GM12872 (cell line): ENCODE measurements around the gene RAB3GAP2.

Experiments used
- TF ChIP-seq, protein P1 (sequence below): IDR thresholded peaks from 3 replicates; pipeline ENCODE4 v1.5.1; 2011; ENCODE audit warnings: low read depth, mild to moderate bottlenecking, low read length, moderate library complexity; ENCODE audit not compliant: insufficient read depth

RAB3GAP2 gene

DNA sequence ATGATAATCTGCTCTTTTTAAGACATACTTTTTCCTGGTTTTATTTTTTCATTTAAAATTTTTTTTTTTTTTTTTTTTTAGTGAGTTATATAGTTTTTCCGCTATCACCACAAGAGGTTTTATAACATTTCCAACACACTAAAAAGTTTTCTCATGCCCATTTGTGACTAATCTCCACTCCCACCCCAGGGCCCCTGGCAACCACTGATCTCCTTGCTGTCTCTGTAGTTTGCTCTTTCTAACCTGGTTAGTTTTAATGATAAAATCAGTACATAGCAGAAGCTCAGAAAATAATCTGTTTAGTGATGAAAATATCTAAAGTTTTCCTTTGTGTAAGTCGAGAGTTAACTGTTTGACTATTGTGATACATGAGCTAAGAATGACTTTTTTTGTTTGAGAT, 136.5 kb downstream of the RAB3GAP2 start:
- TF ChIP-seq, protein P1, sequence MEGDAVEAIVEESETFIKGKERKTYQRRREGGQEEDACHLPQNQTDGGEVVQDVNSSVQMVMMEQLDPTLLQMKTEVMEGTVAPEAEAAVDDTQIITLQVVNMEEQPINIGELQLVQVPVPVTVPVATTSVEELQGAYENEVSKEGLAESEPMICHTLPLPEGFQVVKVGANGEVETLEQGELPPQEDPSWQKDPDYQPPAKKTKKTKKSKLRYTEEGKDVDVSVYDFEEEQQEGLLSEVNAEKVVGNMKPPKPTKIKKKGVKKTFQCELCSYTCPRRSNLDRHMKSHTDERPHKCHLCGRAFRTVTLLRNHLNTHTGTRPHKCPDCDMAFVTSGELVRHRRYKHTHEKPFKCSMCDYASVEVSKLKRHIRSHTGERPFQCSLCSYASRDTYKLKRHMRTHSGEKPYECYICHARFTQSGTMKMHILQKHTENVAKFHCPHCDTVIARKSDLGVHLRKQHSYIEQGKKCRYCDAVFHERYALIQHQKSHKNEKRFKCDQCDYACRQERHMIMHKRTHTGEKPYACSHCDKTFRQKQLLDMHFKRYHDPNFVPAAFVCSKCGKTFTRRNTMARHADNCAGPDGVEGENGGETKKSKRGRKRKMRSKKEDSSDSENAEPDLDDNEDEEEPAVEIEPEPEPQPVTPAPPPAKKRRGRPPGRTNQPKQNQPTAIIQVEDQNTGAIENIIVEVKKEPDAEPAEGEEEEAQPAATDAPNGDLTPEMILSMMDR = no peak

DNA sequence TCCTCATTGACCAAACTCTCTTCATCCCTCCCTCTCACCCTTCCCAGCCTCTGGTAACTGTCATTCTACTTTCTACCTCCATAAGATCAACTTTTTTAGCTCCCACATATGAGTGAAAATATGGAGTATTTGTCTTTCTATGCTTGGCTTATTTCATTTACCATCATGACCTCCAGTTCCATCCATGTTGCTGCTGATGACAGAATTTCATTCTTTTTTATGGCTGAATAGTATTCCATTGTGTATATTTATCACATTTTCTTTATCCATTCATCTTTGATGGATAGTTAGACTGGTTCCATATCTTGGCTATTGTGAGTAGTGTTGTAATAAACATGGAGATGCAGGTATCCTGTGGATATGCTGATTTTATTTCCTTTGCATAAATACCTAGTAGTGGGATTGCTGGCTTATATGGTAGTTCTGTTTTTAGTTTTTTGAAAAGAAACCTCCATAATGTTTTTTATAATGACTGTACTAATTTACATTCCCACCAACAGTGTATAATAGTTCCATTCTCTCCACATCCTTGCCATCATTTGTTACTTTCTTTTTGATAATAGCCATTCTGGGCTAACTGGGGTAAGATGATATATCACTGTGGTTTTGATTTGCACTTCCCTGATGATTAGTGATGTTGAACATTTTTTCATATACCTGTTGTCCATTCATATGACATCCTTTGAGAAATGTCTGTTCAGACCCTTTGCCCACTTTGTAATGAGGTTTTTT, 142.6 kb downstream of the RAB3GAP2 start:
- TF ChIP-seq, protein P1 = no peak

DNA sequence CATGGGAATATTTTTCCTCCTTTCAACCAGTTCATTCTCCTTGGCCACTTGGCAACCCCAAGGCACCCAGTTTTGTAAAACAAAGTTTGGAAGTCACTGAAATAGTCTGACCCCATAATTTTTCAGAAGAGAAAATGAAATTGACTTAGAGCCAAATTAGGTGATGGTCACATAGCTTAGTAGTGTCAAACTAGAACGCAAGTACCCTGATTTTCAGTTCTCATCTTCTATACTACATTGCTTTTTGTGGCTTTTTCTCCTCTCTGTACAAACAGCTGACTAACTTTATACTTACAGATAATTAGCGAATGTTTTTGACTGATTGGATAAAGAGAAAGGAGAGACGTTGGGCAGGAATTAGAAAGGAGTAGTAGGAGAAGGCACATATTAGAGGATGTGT, 145.2 kb downstream of the RAB3GAP2 start:
- TF ChIP-seq, protein P1 = no peak

DNA sequence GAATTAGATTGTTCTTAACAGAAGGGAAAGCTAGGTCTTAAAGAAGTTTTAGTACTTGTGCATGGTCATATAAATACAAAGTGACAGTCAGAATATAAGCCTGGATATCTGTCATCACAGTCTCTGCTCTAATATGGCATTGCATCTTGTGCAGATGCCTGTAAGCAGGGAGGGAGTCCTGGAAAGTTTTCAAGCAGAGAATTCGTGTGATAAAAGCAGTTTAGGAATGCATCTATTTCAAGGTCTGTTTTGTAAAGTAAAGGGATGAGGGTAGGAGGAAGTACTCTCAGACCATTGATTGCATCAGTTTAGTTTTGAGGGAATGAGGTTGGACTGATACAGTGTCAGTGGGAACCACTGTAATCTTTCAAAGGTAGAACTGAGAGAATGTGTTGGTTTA, 147.7 kb downstream of the RAB3GAP2 start:
- TF ChIP-seq, protein P1 = no peak

DNA sequence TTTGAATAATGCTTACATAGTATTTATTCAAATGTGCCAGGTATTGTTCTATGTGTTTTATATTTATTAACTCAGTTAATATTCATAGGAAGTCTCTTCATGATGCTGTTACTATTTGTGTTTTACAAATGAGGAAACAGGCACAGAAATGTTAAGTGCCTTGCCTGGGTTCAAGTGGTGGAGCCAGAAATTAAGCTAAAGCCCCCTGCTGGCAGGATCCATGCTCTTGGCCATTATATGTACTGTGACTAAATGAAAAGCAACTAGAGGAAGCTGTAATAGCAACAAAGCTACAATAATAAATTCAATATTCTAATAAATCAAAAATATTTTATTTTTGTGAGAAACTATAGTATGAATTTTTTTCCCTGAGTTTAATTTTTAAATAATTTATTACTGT, 148.4 kb downstream of the RAB3GAP2 start:
- TF ChIP-seq, protein P1 = peak; percentile 30; the same call in 1 of the 3 replicates

DNA sequence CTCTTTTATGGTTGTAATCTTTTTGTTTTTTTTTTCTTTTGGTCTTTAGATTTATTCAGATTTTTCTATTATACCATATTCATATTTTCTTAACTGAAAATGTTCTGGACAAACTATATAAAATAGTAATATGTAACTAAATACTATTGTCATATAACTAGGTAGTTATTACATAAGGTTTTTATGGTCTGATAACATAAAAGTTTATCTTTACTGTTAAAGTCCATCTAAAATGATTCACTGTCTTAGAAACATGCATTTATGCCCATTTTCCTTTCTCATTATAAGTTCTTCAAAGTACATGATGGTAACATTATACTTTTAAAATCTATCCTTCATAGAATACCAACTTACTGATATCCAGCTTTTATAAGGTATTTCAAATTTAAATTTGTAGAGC, 149.2 kb downstream of the RAB3GAP2 start:
- TF ChIP-seq, protein P1 = no peak

DNA sequence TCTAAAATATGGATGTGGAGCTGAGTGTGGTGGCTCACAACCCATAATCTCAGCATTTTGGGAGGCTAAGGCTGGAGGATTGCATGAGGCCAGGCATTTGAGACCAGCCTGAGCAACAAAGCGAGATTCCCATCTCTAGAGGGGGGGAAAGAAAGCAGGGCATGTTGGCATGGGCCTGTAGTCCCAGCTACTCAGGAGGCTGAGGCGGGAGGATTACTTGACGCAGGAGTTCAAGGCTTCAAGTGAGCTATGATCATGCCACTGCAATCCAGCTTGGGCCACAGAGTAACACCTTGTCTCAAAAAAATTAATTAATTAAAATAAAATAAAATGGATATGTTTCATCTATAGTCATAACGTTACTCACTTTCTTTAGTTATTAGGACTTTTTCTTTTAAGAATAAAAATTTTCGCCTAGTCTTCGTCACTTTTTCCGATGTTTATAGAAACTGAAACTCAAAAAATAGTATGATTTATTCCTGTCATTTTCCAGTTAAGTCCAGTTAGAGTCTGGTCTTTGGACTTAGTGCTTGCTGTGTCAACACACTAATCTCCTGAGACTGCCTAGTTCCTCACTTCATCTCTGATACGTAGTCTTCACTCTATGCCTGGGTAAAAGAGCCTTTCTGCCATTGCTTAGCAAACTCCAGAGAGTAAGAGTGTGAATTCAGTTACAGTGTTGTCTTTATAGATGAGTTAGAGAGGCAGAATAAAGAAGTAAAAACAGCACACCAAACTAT, 150.3 kb downstream of the RAB3GAP2 start:
- TF ChIP-seq, protein P1 = no peak
